Stomach smooth muscle (tissue), 2 donors: ENCODE data around the gene PDCD1LG2.
A peak's percentile ranks its signal among the peaks of the same experiment; 100 is the strongest.

ENCODE experiments used
- H3K27ac ChIP-seq: one replicate; pipeline ENCODE4 v1.7.0; 2013; ENCODE audit warnings: mild to moderate bottlenecking, low read length, inconsistent platforms
- H3K27me3 ChIP-seq, 2 donors: one replicate each; pipeline ENCODE4 v1.7.0; 2013; ENCODE audit warnings: low read length in 2 of 2; ENCODE audit not compliant: insufficient read depth in 2 of 2, control insufficient read depth in 1 of 2
- H3K36me3 ChIP-seq, 2 donors: one replicate each; pipeline ENCODE4 v1.7.0; 2013; ENCODE audit warnings: low read length in 2 of 2; ENCODE audit not compliant: control insufficient read depth in 2 of 2, insufficient read depth in 2 of 2
- H3K4me1 ChIP-seq: one replicate; pipeline ENCODE4 v1.7.0; 2013; ENCODE audit warnings: low read length; ENCODE audit not compliant: control insufficient read depth, insufficient read depth
- H3K4me3 ChIP-seq, 2 donors: one replicate each; pipeline ENCODE4 v1.7.0; 2013; ENCODE audit warnings: low read length in 2 of 2
- H3K9ac ChIP-seq, 2 donors: one replicate each; pipeline ENCODE4 v1.7.0; 2013; ENCODE audit warnings: low read length in 2 of 2, mild to moderate bottlenecking in 1 of 2
- H3K9me3 ChIP-seq, 2 donors: one replicate each; pipeline ENCODE4 v1.7.0; 2013; ENCODE audit warnings: low read length in 2 of 2; ENCODE audit not compliant: control insufficient read depth in 2 of 2
- donor health status: healthy.
- donor health status: Pancreatic carcinoma.

The PDCD1LG2 gene

GRCh38 chr9:5586391-5586802 lies 76.1 kb downstream of the PDCD1LG2 start:
- no peak overlapping the region for H3K27ac ChIP-seq
- no peak overlapping the region for H3K4me3 ChIP-seq

DNA sequence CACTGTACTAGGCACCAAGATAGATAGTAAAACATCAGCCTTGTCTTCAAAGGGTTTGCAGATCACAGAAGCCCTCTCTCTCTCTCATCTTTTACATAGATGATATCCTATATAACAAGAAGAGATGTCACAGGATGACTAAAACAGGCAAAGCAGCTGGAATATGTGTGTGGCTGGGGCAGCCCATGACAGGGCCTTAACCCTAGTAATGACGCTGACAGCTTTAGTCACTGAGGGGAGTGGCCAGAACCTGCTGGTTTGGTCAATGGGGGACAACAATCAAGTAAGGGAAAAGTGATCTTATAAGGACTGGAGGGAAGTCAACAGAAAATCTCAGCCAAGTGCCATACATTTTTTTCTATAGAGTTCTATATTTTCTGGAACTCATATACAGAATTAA lies 76.7 kb downstream of the PDCD1LG2 start:
- no peak overlapping the region for H3K4me3 ChIP-seq
- H3K27ac ChIP-seq = no peak overlapping the region
- H3K4me1 ChIP-seq = no peaks in the 10 kb centered on the region
- H3K9ac ChIP-seq = no peak overlapping the region
- H3K27me3 ChIP-seq = no peaks in the 10 kb centered on the region
- no peaks in the 10 kb centered on the region for H3K36me3 ChIP-seq
- no peaks in the 10 kb centered on the region for H3K9me3 ChIP-seq

More at GRCh38 chr9:5586391-5586802, 76.1 kb downstream of the PDCD1LG2 start:
- H3K4me1 ChIP-seq = no peaks in the 10 kb centered on the region
- H3K36me3 ChIP-seq = no peaks in the 10 kb centered on the region
- no peak overlapping the region for H3K9ac ChIP-seq
- H3K27me3 ChIP-seq = no peaks in the 10 kb centered on the region
- H3K9me3 ChIP-seq = no peaks in the 10 kb centered on the region

- H3K4me3 ChIP-seq = no peak overlapping the region
- no peaks in the 10 kb centered on the region for H3K9me3 ChIP-seq
- no peaks in the 10 kb centered on the region for H3K4me1 ChIP-seq
- no peak overlapping the region for H3K9ac ChIP-seq
- H3K27me3 ChIP-seq = no peaks in the 10 kb centered on the region
- H3K27ac ChIP-seq = no peak overlapping the region
- no peaks in the 10 kb centered on the region for H3K36me3 ChIP-seq
These were observed 81.9 kb downstream of the PDCD1LG2 start for GRCh38 chr9:5592231-5592630.

DNA sequence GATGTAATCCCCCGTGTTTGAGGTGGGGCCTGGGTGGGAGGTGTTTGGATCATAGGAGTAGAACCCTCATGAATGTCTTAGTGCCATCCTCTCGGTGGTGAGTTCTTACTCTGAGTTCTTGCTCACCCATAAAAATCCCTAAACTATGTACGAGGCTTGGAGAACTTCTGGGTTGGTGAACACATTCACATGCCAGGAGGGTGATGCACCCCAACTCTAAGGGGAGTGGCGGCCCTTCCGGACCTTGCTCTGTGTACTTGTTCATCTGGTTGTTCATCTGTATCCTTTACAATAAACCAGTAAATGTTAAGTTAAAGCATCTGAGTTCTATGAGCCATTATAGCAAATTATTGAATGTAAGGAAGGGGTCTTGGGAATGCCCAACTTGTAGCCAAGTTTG lies 82.6 kb downstream of the PDCD1LG2 start:
- Histone ChIP-seq H3K36me3 (no peaks in the 10 kb centered on the region), H3K4me3 (no peak overlapping the region), H3K27me3 (no peaks in the 10 kb centered on the region), H3K4me1 (no peaks in the 10 kb centered on the region), H3K9me3 (no peaks in the 10 kb centered on the region), H3K9ac (no peak overlapping the region), H3K27ac (no peak overlapping the region)

DNA sequence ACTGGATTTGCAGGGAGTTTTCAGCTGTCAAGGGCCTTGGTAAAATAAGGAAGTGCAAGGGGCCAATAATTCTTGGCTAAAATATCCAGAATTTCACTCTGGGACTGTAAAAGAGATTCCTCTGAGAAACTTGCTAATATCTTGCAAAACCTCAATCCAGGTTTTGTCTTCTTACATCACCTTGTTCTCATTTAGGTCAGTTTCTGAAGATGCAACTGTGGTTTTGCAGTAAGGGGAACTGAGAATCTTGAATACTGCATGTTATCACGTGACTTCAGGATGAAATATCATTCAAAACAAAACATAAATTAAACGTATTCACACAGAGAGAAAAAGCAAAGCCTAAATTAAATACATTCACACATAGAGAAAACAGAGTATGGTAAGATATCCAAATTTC lies 83.6 kb downstream of the PDCD1LG2 start:
- H3K27ac ChIP-seq = no peak overlapping the region
- H3K4me3 ChIP-seq = no peak overlapping the region
- no peaks in the 10 kb centered on the region for H3K4me1 ChIP-seq
- H3K9me3 ChIP-seq = no peaks in the 10 kb centered on the region
- no peaks in the 10 kb centered on the region for H3K36me3 ChIP-seq
- H3K9ac ChIP-seq = no peak overlapping the region
- no peaks in the 10 kb centered on the region for H3K27me3 ChIP-seq

GRCh38 chr9:5596173-5596572 lies 85.8 kb downstream of the PDCD1LG2 start:
- Histone ChIP-seq H3K4me1 (no peaks in the 10 kb centered on the region), H3K27ac (no peak overlapping the region), H3K4me3 (no peak overlapping the region), H3K9ac (no peak overlapping the region), H3K9me3 (no peaks in the 10 kb centered on the region), H3K36me3 (no peaks in the 10 kb centered on the region), H3K27me3 (no peaks in the 10 kb centered on the region)

GRCh38 chr9:5608298-5609225 lies 98.2 kb downstream of the PDCD1LG2 start:
- Histone ChIP-seq H3K4me3 (peak overlapping the region; percentile 1 to 52), H3K27me3 (no peaks in the 10 kb centered on the region), H3K9ac (peak overlapping the region; percentile 2 to 8), H3K4me1 (no peaks in the 10 kb centered on the region), H3K27ac (no peak overlapping the region), H3K36me3 (no peaks in the 10 kb centered on the region), H3K9me3 (no peaks in the 10 kb centered on the region)

DNA sequence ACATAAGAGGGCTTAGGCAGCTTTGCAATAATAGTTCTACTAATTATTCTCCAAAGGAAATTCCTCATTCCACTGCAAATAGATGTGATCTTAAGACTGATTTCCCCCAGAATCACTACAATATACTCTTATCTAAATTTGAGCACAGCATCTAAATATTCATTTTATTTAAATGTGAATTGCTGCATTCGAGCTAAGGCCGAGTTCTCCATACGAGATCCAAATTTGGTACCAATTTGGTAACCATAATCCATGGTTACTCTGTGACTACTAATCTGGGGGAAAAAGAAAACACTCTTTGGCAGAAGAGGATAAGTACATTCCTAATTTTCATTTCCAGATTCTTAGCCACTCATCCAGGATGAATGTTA lies 98.9 kb downstream of the PDCD1LG2 start:
- no peak overlapping the region for H3K27ac ChIP-seq
- H3K4me3 ChIP-seq = peak overlapping the region in 1 of 2 donors; percentile 52
- H3K27me3 ChIP-seq = no peaks in the 10 kb centered on the region
- H3K9ac ChIP-seq = no peak overlapping the region
- H3K4me1 ChIP-seq = no peaks in the 10 kb centered on the region
- no peaks in the 10 kb centered on the region for H3K36me3 ChIP-seq
- H3K9me3 ChIP-seq = no peaks in the 10 kb centered on the region

- no peak overlapping the region for H3K9ac ChIP-seq
- no peaks in the 10 kb centered on the region for H3K4me1 ChIP-seq
- no peaks in the 10 kb centered on the region for H3K9me3 ChIP-seq
- no peak overlapping the region for H3K27ac ChIP-seq
- no peaks in the 10 kb centered on the region for H3K27me3 ChIP-seq
- no peaks in the 10 kb centered on the region for H3K36me3 ChIP-seq
- H3K4me3 ChIP-seq = no peak overlapping the region
These were observed 100.2 kb downstream of the PDCD1LG2 start for GRCh38 chr9:5610491-5610890.

- Histone ChIP-seq H3K4me1 (no peaks in the 10 kb centered on the region), H3K36me3 (no peaks in the 10 kb centered on the region), H3K9ac (no peak overlapping the region), H3K27me3 (no peaks in the 10 kb centered on the region), H3K9me3 (no peaks in the 10 kb centered on the region), H3K27ac (no peak overlapping the region), H3K4me3 (no peak overlapping the region)
These were observed 101.2 kb downstream of the PDCD1LG2 start for GRCh38 chr9:5611321-5612184.
